ENCODE results near the gene GMEB2.
"Not testable (repeated sequence)": the region's sequence is repeated elsewhere in the genome, so short reads cannot be mapped to it uniquely, and the experiment has no call there.

Gene GMEB2

GRCh38 chr20:63613863-63614594 is 12.9 kb downstream of the GMEB2 start:
- not testable (repeated sequence) for DNase-seq (ENCODE audit: low spot score)

DNA sequence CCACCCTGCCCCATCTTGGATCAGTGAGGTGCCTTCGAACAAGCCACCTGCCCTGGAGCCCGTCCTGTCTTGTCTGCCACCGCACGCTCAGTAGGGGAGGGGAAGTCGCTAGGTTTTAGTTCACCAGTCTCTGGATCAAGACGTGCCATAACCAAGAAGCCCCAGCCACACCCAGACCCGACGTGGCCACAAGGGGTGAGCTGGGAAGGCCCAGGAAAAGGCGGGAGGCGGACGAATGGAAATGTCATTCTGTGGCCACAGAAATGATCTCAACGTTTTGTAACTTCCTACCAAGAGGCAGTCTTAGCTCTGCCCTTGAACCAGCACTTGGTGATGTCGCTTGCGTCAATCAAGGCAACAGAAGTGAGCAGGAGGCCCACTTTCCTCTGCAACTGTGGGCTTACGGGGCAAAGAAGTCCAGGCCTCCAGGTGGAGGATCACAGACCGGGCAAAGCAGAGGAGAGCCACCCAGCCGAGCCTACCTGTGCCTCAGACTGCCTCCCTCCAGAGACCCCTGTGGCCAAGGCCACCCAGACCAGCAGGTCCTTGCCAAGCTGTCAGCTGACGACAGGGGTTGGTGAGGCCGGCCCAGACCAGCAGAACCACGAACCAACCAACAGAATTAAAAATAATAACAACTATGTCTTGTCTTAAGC is 14.5 kb downstream of the GMEB2 start:
- no peak for DNase-seq (ENCODE audit: low spot score)

- DNase-seq (ENCODE audit: low spot score) = no peak
Measured at GRCh38 chr20:63611646-63612045, 15.3 kb downstream of the GMEB2 start.

DNA sequence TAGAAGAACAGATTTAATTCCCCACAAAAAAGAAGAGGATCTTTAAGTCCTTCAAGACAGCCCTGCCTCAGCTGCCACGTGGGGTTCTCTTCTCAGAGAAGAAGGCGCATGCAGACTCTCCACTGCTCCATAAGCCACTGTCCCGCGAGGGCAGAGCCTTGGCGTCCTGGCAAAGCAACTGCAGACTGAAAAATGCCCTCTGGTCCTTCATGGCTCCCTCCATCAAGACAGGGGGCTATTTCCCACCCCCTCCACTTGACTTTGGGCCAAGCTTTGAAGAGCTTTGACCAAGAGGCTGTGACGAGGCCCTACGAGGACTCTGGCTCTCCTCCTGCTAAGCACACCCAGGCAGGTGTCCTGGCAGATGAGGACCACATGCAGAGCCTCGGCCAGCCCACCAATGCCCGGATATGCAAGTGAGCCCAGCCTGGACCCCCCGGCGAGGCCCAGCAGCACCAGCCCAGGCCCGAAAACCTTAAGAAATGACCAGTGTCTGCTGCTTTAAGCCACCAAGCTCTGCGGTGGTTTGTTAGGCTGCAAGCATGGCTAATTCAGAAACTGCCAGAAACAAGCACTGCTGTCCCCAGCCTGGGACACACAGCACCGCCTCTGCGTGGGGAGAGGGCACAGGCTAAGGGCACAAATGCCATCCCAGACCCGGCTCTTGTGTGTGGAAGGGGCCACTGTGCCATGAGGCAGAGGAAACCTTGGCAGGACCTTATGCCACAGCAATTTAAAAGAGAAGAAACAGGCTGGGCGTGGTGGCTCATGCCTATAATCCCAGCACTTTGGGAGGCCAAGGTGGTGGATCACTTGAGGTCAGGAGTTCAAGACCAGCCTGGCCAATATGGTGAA is 16.1 kb downstream of the GMEB2 start:
- no peak for DNase-seq (ENCODE audit: low spot score)

DNA sequence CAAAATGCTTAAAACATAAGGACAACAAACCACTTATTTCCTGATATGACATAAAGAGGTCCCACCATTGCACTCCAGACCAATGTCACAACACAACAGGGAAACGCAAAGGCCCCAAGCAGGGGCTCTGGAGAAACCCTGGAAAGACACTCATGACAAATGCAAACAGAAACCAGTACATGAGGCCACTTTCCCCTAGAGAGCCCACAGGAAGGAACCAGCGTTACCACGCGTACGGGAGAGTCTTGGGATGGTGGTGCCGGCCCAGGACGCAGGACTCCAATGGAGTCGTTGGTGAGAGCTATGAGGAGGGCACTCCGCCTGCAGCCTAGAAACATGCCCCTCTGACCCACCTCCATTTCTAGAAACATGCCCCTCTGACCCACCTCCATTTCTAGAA is 20.2 kb downstream of the GMEB2 start:
- no peak for DNase-seq (ENCODE audit: low spot score)

- DNase-seq (ENCODE audit: low spot score) = no peak
Measured at GRCh38 chr20:63602321-63602720, 24.6 kb downstream of the GMEB2 start.

DNA sequence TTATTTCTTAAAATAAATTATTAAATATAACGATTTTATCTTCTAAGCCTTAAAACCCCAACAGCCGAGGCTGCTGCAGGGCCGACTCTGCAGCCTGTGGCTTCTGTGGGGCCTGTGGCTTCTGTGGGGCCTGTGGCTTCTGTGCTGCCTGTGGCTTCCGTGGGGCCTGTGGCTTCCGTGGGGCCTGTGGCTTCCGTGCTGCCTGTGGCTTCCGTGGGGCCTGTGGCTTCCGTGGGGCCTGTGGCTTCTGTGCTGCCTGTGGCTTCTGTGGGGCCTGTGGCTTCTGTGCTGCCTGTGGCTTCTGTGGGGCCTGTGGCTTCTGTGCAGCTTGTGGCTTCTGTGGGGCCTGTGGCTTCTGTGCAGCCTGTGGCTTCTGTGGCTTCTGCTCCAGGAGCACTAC is 25.2 kb downstream of the GMEB2 start:
- not testable (repeated sequence) for DNase-seq (ENCODE audit: low spot score)

DNA sequence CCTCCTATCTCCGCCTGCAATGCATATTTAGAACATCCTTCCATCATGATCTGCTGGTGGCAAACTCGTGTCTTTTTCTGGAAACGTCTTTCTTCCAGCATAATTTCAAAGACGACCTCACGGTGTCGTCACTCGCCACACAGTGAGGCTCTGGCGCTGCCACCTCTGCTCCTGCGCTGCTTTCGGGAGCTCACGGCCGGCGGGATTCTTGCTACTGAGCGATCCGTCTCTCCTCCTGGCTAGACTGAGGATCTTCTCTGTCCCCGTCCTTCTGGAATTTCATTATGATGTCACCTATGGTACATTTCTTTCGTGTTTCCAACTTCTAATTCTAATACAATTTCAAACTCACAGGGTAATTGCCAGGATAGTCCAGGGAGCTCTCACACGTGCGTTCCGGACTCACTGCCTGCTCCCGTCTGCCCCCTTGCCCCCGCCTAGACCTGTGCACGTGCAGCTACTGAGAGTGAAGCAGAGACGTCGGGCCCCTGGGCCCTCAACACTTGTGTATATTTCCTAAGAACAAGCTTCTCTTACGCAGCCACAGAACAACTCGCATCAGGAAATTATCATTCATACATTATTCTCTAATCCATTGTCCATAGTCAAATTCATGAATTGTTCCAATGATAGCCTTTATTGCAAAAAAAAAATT is 27.4 kb downstream of the GMEB2 start:
- DNase-seq (ENCODE audit: low spot score) = no peak

- DNase-seq (ENCODE audit: low spot score) = no peak
Measured at GRCh38 chr20:63598479-63599395, 28.2 kb downstream of the GMEB2 start.

GRCh38 chr20:63597651-63598478 is 29.0 kb downstream of the GMEB2 start:
- no peak for DNase-seq (ENCODE audit: low spot score)

DNA sequence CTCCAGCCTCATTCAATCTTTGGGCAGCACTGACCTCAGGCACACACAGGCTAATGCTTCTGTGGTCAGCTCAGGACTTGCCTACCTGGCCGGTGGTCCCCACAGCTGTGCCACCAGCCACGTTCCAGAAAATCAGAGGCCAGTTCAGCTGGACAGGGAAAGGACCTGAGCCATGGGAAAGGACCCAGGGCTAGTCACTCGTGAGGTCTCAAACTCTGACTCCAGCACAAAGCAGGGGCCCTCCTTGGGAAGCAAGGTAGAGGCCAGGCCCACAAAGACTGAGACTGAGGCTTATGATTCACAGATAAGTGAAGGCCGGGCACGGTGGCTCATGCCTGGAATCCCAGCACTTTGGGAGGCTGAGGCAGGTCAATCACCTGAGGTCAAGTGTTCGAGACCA is 30.5 kb downstream of the GMEB2 start:
- DNase-seq (ENCODE audit: low spot score) = no peak

DNA sequence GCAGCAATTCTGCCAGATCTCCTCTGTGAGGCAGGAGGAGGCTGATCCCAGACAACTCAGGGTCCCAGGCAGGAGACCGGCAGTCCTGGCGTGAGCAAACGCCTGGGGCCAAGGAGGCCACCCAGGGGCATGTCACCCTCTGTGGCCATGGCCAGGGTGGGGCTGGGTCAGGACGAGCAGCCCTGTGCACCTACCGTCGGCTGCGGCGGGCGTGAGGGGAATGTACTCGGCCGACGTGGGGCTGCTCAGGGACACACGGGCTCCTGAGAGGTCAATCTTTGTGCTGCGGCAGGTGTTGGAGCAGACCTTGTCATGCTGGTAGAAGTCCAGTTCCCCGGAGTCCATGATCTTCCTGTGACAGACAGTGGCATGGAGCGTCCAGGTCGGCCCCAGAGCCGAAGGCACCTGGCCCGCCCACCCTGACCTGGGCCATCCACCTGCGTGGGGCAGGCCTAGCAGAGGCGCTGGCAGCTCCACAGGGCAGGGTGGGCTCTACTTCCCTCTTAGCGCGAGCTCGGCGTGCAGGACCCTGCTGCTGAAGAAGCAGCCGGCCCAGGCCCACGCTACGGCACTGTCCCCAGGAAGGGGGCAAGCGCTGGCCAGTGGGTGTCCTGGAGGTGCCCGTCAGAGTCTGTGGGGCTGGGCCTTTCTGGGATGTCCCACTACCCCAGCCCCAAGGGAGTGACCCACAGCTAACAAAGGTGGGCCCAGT is 31.3 kb downstream of the GMEB2 start:
- no peak for DNase-seq (ENCODE audit: low spot score)

DNA sequence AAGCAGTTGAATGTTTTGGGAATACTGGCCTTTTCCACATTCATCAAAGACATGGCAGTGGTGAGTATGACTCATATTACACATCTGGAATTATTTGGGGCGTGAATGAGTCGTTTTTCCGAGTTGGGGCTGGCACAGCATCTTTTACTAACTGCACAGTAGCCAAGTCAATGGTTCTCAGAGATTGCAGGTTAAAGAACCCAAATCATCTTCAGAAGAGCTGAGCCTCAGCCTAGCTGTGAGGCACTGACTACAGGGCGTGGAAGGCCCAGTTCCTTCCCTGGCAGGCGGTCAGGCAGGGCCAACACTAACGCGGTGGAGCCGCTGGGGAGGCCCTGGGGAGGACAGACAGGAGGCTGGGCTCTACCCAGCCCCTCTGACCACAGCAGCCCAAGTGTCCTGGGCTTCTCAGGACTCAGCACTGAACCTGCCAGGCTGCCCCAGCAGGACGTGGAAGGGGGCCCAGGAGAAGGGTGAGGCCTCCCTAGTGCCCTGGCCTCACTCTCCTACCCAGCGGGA is 32.8 kb downstream of the GMEB2 start:
- no peak for DNase-seq (ENCODE audit: low spot score)

DNA sequence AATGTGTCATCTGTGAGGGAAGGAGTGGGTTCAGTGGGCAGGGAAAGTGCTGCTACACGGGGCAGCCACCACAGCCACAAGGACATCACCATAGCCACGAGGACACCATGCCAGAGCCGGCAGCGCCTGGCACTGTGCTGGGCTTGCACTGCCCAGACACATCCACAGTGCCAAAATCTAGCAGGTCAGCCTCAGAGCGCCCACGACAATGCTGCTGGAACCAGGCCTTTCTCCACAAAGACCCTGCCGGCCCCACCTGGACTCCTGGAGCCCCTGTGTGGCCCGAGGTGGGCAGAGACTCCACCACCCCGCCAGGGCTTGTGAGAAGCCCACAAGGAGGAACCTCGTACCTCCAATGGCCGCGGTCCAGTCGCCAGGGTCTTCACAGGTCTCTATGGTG is 34.2 kb downstream of the GMEB2 start:
- no peak for DNase-seq (ENCODE audit: low spot score)

DNA sequence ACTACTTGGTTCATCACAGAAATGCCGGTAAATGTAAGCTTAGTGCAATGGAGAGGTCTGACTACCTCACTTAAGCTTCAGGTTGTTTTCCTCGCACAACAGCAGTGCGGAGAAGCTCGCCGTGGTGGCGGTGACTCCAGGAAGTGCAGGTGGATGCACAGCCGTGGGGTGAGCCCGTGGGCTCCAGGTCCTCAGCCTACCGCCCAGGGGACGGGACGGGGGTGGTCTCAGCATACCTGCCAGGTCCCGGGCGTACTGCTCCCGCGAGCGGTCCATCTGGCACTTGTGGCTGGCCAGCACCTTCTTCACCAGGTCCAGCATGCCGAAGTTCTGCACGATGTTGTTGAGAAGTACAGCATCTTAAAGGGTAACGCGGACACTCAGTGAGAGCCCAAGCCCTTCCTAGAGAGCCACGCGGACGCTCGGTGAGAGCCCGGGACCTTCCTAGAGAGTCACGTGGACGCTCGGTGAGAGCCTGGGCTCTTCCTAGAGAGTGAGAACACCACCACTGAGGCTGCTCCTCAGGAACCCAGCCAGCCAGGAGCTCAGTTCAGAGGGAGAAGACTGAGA is 35.0 kb downstream of the GMEB2 start:
- DNase-seq (ENCODE audit: low spot score) = no peak

DNA sequence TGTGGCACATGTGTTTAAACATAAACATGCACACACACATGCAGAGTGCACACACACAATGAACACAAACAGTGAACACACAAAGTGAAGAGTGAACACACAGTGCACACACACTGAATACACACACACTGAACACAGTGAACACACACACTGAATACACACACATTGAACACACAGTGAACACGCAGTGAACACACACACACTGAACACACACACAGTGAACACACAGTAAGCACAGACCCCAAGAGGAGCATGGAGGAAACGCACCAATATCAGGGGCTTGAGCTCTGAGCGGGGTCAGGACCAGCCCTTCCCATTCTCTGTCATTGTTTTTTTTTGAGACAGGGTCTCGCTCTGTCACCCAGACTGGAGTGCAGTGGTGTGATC is 35.8 kb downstream of the GMEB2 start:
- DNase-seq (ENCODE audit: low spot score) = no peak

DNA sequence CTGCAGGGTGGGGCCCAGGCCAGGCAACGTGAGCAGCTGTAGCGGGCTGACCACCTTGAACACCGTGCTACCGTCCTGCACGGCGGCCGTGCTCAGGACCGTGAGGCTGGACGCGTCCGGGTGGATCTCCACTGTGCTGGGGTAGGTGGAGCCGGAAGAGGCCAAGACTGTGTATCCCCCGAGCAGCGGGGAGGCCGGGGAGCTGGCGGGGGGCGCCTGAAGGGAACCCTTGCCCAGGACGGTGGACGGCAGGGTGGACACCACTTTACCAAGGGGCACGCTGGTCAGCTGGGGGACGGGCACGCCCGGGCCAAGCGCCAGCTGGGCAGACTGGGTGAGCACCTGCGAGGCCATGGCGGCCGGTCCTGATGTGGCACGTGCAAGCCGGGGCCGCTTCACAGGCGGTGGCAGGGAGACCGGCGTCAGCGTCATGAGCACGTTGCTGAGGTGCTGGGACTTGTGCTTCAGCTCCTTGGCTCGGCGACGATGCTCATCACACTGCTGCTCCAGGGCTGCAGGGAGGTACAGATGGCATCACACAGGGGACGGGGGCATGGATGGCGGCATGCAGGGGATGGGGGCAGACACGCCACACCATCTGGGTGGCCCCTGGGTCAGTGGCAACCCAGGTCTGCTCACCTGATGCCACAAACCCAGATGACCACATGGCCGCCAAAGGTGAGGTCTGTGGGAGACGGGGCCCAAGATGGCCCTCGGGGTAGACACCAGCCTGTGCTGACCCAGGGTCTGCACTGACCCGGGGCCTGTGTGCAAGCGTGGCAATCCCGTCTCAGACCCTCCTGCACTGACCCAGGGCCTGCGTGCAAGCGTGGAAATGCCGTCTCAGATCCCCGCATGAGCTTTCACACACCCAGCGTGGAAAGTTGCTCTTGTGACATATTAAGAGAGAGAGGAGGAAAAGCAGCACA is 36.4 kb downstream of the GMEB2 start:
- DNase-seq (ENCODE audit: low spot score) = no peak
